Measurements from ENCODE around the gene PIP4K2A.

DNA sequence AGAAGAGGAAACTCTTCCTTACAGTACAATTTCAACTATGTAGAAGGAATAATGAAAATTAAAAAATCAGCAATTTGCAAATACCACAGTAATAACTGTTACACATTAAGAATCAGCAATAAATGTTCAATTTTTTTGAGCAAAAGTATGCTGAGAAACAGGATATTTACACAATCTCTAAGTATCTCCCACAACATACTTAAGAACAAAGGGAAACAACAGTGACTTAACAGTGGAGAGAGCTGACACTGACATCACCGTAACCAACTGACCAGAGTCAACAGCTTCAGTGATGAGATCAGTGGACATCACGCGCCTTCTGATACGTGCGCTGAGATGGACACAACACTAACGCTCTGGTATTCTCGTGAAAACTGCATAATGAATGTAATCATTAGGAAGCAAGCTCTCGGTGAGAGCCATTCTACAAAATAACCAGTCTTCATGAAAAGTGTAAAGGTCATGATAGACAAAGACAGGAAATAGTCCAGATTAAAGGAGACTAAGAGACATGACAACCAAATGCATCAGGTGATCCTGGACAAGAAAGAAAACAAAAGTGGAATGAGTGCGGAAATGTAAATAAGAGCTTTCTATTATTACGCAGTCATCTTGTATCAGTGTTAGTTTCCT is 82.6 kb downstream of the PIP4K2A start:
- TF ChIP-seq, protein P1, sequence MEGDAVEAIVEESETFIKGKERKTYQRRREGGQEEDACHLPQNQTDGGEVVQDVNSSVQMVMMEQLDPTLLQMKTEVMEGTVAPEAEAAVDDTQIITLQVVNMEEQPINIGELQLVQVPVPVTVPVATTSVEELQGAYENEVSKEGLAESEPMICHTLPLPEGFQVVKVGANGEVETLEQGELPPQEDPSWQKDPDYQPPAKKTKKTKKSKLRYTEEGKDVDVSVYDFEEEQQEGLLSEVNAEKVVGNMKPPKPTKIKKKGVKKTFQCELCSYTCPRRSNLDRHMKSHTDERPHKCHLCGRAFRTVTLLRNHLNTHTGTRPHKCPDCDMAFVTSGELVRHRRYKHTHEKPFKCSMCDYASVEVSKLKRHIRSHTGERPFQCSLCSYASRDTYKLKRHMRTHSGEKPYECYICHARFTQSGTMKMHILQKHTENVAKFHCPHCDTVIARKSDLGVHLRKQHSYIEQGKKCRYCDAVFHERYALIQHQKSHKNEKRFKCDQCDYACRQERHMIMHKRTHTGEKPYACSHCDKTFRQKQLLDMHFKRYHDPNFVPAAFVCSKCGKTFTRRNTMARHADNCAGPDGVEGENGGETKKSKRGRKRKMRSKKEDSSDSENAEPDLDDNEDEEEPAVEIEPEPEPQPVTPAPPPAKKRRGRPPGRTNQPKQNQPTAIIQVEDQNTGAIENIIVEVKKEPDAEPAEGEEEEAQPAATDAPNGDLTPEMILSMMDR (IDR thresholded peaks at IDR 0.05) = no peak
- TF ChIP-seq POLR2A (IDR thresholded peaks at IDR 0.05) = no peak
